Measurements from ENCODE around the gene ASAP3. TPM values are rescaled to one million over a fixed set of nuclear protein-coding genes. Genes with fewer than 3 reads are reported as not detected.

Gene ASAP3
- total and polyA plus RNA-seq, 2 of the 13 experiments (the other 11 are each of a cell fraction or from before 2014, with no cell fraction given), result 32.6 to 37.0 TPM

DNA sequence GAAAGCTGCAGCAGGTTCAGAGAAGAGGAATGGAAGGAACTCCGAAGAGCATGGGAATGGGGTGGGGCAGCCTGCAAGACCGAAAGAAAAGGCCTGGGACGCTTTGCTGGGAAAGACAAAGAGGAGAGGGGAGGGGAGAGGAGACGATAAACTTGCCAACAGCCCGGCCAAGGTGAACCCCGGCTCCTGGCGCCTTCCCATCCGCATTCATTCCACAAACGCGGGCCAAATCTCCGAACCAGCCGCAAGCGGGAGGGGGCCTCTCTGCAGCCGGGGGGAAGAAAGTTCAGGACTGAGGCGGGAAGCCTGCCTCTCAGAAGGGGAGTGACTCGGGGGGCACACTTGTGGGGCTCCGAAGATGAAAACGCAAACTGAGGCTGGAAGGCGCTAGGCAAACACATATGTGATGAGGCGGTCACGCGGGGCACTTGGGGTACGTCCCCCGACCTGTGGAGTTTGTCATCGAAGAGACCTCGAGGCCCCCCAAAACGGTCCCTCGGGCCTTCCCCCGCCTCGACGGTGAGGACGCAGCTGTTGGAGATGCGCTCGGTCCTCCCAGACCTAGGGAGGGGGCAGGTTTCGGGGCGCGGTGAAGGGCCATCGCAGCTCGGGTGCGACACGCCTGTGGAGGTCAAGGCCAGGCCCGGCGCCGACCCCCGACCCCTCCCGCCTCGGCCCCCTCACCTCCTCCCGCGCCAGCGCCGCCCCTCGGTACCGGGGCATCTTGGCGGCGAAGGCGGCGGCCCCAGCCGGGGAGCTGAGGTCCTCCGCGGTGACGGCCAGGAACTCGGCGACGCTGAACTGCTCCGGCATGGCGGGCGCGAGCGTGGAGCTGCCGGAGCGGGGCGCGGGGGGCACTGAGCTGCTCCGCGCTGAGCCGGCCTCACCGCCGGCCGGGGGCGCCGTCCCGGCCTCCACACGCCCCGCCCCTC is at the start of gene ASAP3 (continued):
- TF ChIP-seq, protein P1, sequence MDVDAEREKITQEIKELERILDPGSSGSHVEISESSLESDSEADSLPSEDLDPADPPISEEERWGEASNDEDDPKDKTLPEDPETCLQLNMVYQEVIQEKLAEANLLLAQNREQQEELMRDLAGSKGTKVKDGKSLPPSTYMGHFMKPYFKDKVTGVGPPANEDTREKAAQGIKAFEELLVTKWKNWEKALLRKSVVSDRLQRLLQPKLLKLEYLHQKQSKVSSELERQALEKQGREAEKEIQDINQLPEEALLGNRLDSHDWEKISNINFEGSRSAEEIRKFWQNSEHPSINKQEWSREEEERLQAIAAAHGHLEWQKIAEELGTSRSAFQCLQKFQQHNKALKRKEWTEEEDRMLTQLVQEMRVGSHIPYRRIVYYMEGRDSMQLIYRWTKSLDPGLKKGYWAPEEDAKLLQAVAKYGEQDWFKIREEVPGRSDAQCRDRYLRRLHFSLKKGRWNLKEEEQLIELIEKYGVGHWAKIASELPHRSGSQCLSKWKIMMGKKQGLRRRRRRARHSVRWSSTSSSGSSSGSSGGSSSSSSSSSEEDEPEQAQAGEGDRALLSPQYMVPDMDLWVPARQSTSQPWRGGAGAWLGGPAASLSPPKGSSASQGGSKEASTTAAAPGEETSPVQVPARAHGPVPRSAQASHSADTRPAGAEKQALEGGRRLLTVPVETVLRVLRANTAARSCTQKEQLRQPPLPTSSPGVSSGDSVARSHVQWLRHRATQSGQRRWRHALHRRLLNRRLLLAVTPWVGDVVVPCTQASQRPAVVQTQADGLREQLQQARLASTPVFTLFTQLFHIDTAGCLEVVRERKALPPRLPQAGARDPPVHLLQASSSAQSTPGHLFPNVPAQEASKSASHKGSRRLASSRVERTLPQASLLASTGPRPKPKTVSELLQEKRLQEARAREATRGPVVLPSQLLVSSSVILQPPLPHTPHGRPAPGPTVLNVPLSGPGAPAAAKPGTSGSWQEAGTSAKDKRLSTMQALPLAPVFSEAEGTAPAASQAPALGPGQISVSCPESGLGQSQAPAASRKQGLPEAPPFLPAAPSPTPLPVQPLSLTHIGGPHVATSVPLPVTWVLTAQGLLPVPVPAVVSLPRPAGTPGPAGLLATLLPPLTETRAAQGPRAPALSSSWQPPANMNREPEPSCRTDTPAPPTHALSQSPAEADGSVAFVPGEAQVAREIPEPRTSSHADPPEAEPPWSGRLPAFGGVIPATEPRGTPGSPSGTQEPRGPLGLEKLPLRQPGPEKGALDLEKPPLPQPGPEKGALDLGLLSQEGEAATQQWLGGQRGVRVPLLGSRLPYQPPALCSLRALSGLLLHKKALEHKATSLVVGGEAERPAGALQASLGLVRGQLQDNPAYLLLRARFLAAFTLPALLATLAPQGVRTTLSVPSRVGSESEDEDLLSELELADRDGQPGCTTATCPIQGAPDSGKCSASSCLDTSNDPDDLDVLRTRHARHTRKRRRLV (CRISPR knock-in tag; IDR thresholded peaks at IDR 0.05), result 0 out of 2 replicates have a peak, but pooled peaks have one; percentile 62
- TF ChIP-seq ZNF451 (CRISPR knock-in tag; IDR thresholded peaks at IDR 0.05) (0 out of 2 replicates have a peak, but pooled peaks have one; percentile 6), GABPB1 (CRISPR knock-in tag; IDR thresholded peaks at IDR 0.05) (peak; percentile 58), MAZ (IDR thresholded peaks at IDR 0.05; ENCODE audit: borderline replicate concordance, low read depth, low read length) (0 out of 2 replicates have a peak, but pooled peaks have one; percentile 45), MAZ (CRISPR knock-in tag; IDR thresholded peaks at IDR 0.05; ENCODE audit: low read depth) (no peak; the same call in 1 of the 2 replicates), ZBTB3 (CRISPR knock-in tag; IDR thresholded peaks at IDR 0.05; ENCODE audit: borderline replicate concordance, low read depth) (no peak), ZNF510 (CRISPR knock-in tag; IDR thresholded peaks at IDR 0.05; ENCODE audit: low read depth) (no peak), THRA (CRISPR knock-in tag; IDR thresholded peaks at IDR 0.05; ENCODE audit: borderline replicate concordance) (no peak), PHF8 (CRISPR knock-in tag; IDR thresholded peaks at IDR 0.05) (peak; percentile 60; the same call in 1 of the 2 replicates), POGK (CRISPR knock-in tag; conservative IDR thresholded peaks at IDR 0.05) (peak; percentile 61; the same call in 1 of the 2 replicates), RARA (CRISPR knock-in tag; IDR thresholded peaks at IDR 0.05) (peak; percentile 23; the same call in 1 of the 2 replicates), POGZ (CRISPR knock-in tag; IDR thresholded peaks at IDR 0.05) (0 out of 2 replicates have a peak, but pooled peaks have one; percentile 31), CCDC6 (CRISPR knock-in tag; IDR thresholded peaks at IDR 0.05) (0 out of 2 replicates have a peak, but pooled peaks have one; percentile 18)
- TF ChIP-seq, protein P2, sequence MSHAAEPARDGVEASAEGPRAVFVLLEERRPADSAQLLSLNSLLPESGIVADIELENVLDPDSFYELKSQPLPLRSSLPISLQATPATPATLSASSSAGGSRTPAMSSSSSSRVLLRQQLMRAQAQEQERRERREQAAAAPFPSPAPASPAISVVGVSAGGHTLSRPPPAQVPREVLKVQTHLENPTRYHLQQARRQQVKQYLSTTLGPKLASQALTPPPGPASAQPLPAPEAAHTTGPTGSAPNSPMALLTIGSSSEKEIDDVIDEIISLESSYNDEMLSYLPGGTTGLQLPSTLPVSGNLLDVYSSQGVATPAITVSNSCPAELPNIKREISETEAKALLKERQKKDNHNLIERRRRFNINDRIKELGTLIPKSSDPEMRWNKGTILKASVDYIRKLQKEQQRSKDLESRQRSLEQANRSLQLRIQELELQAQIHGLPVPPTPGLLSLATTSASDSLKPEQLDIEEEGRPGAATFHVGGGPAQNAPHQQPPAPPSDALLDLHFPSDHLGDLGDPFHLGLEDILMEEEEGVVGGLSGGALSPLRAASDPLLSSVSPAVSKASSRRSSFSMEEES (CRISPR knock-in tag; IDR thresholded peaks at IDR 0.05), result no peak
- TF ChIP-seq, protein P3, sequence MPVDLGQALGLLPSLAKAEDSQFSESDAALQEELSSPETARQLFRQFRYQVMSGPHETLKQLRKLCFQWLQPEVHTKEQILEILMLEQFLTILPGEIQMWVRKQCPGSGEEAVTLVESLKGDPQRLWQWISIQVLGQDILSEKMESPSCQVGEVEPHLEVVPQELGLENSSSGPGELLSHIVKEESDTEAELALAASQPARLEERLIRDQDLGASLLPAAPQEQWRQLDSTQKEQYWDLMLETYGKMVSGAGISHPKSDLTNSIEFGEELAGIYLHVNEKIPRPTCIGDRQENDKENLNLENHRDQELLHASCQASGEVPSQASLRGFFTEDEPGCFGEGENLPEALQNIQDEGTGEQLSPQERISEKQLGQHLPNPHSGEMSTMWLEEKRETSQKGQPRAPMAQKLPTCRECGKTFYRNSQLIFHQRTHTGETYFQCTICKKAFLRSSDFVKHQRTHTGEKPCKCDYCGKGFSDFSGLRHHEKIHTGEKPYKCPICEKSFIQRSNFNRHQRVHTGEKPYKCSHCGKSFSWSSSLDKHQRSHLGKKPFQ (CRISPR knock-in tag; IDR thresholded peaks at IDR 0.05; ENCODE audit: insufficient replicate concordance), result peak; percentile 78

Measured in HepG2 (cell line).